ENCODE results near the gene VANGL2. TPM values are rescaled to one million over a fixed set of nuclear protein-coding genes. Genes with fewer than 3 reads are reported as not detected.

Gene VANGL2
- total and polyA plus RNA-seq, 4 donors = 1.3 to 13.9 (median 2.2) TPM

DNA sequence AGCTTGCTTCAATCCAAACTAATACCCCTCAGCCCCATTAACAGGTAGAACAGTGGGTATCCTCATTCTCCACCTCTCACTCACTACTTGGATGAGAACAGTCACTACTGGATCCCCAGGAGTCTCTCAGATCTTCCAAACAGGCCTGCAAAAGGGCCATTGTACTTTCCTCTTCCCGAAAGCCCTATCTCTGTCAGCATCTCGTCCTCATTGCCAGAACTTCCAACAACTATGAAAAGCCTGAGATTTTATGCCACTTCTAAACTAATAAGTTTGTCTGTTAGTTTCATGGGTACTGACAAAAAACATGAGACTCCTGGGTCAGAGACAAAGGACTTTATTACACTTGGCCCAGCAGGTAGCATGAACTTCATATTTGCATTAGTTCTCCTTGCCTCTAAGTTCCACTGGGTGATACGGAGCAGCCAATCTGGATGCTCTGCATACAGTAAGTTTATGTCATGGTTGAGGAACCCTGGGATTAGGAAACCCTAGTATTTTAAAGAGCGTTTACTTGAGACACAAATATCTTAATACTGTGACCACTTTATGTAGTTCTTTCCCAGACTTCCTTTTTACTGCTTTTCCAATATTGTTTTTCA lies 38.1 kb downstream of the VANGL2 start:
- no peaks in the 10 kb centered on the region for H3K27me3 ChIP-seq (ENCODE audit: control insufficient read depth in 3 of 3, insufficient read depth in 3 of 3, low read length in 2 of 3)
- no peak overlapping the region for H3K9ac ChIP-seq (ENCODE audit: insufficient read depth in 1 of 2, low read length in 2 of 2)
- no peak overlapping the region for H3K4me3 ChIP-seq
- H3K9me3 ChIP-seq (ENCODE audit: control insufficient read depth in 4 of 4, insufficient read depth in 3 of 4, low read length in 3 of 4) = no peaks in the 10 kb centered on the region
- ATAC-seq (ENCODE audit: insufficient read depth, low FRiP score) (no peak), DNase-seq (no peak)
- WGBS, 2 donors = 83 to 90% methylated on average over 4 of the region's 4 CpGs
- TF ChIP-seq, protein P1, sequence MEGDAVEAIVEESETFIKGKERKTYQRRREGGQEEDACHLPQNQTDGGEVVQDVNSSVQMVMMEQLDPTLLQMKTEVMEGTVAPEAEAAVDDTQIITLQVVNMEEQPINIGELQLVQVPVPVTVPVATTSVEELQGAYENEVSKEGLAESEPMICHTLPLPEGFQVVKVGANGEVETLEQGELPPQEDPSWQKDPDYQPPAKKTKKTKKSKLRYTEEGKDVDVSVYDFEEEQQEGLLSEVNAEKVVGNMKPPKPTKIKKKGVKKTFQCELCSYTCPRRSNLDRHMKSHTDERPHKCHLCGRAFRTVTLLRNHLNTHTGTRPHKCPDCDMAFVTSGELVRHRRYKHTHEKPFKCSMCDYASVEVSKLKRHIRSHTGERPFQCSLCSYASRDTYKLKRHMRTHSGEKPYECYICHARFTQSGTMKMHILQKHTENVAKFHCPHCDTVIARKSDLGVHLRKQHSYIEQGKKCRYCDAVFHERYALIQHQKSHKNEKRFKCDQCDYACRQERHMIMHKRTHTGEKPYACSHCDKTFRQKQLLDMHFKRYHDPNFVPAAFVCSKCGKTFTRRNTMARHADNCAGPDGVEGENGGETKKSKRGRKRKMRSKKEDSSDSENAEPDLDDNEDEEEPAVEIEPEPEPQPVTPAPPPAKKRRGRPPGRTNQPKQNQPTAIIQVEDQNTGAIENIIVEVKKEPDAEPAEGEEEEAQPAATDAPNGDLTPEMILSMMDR (IDR thresholded peaks at IDR 0.05; ENCODE audit: control extremely low read depth, extremely low read depth) = no peak
- H3K4me1 ChIP-seq (ENCODE audit: control insufficient read depth in 5 of 5, insufficient read depth in 5 of 5, low read length in 5 of 5) = no peaks in the 10 kb centered on the region
- H3K36me3 ChIP-seq (ENCODE audit: control insufficient read depth in 4 of 4, insufficient read depth in 4 of 4, low read length in 4 of 4) = no peaks in the 10 kb centered on the region
- peak overlapping the region in 1 of 2 donors; percentile 59 for H3K27ac ChIP-seq (ENCODE audit: low read depth in 1 of 2, low read length in 1 of 2)

DNA sequence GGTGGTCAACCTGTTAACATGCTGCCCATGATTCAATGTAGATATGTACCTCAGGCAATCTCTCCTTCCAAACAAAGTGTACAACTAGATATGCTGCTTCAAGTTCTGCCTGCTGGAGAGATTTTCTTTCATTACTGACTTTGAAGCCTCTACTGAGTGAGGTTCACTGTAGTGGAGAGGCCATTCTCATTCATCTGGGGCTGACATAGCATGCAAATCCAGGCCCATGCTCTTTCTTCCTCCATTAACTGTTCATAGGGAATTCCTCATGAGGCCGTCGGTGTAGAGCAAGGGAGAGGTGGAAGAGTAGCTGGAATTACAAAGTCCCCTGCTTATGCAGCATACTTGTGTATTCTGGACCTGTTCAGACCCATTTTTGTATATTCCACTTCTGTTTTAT lies 38.6 kb downstream of the VANGL2 start:
- H3K9me3 ChIP-seq (ENCODE audit: control insufficient read depth in 4 of 4, insufficient read depth in 3 of 4, low read length in 3 of 4) = no peaks in the 10 kb centered on the region
- H3K4me3 ChIP-seq = no peak overlapping the region
- TF ChIP-seq, protein P1 (IDR thresholded peaks at IDR 0.05; ENCODE audit: control extremely low read depth, extremely low read depth) = no peak
- H3K4me1 ChIP-seq (ENCODE audit: control insufficient read depth in 5 of 5, insufficient read depth in 5 of 5, low read length in 5 of 5) = no peaks in the 10 kb centered on the region
- DNase-seq = no peak
- no peaks in the 10 kb centered on the region for H3K36me3 ChIP-seq (ENCODE audit: control insufficient read depth in 4 of 4, insufficient read depth in 4 of 4, low read length in 4 of 4)
- ATAC-seq (ENCODE audit: insufficient read depth, low FRiP score) = no peak
- H3K9ac ChIP-seq (ENCODE audit: insufficient read depth in 1 of 2, low read length in 2 of 2) = no peak overlapping the region
- 95 to 98% methylated on average over 2 of the region's 2 CpGs for WGBS, 2 donors
- no peaks in the 10 kb centered on the region for H3K27me3 ChIP-seq (ENCODE audit: control insufficient read depth in 3 of 3, insufficient read depth in 3 of 3, low read length in 2 of 3)
- no peak overlapping the region for H3K27ac ChIP-seq (ENCODE audit: low read depth in 1 of 2, low read length in 1 of 2)

DNA sequence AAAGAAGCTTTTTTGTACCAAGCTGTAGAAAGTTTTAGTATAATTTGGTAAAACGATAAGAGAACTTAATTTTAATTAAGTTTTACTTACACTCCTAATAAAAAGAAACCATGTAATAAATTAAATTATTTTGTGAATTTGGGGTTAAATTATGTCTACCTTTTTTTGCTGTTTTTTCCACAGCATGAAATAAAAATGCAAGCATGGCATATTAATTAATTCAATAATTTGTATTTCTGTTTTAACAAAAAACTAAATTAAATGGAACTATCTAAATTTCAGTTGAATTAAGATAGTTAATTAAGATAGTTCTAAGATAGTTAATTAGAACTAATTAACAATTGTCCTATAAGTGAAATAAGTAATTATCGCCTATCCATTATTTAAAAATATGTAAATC lies 39.4 kb downstream of the VANGL2 start:
- Histone ChIP-seq H3K9ac (ENCODE audit: insufficient read depth in 1 of 2, low read length in 2 of 2) (no peak overlapping the region), H3K4me1 (ENCODE audit: control insufficient read depth in 5 of 5, insufficient read depth in 5 of 5, low read length in 5 of 5) (no peaks in the 10 kb centered on the region), H3K4me3 (no peak overlapping the region), H3K27ac (ENCODE audit: low read depth in 1 of 2, low read length in 1 of 2) (no peak overlapping the region), H3K27me3 (ENCODE audit: control insufficient read depth in 3 of 3, insufficient read depth in 3 of 3, low read length in 2 of 3) (no peaks in the 10 kb centered on the region), H3K36me3 (ENCODE audit: control insufficient read depth in 4 of 4, insufficient read depth in 4 of 4, low read length in 4 of 4) (no peaks in the 10 kb centered on the region), H3K9me3 (ENCODE audit: control insufficient read depth in 4 of 4, insufficient read depth in 3 of 4, low read length in 3 of 4) (no peaks in the 10 kb centered on the region)
- DNase-seq = no peak
- TF ChIP-seq, protein P1 (IDR thresholded peaks at IDR 0.05; ENCODE audit: control extremely low read depth, extremely low read depth) = no peak
- ATAC-seq (ENCODE audit: insufficient read depth, low FRiP score) = no peak
- 49 to 74% methylated on average over 2 of the region's 2 CpGs for WGBS, 2 donors
